OCI-LY3 (cell line): ENCODE data around the gene PUDP.

ENCODE experiments used
- CTCF ChIP-seq: fragments of 200-600, 300-600 bp; sonication (generic); IDR thresholded peaks from 2 replicates; pipeline ENCODE4 v1.5.1; 2014; ENCODE audit warnings: antibody characterized with exemption, low read length, low read depth
- EZH2phosphoT487 ChIP-seq: fragments of 200-600 bp; shearing (Covaris generic); IDR thresholded peaks from 2 replicates; pipeline ENCODE4 v1.6.1; 2018; ENCODE audit warnings: antibody characterized with exemption, mixed run types, low read depth

GRCh38 chrX:7154041-7154597 lies 6.2 kb upstream of the PUDP start:
- no peak for TF ChIP-seq EZH2phosphoT487
- no peak for TF ChIP-seq CTCF
